HL-60 (cell line): ENCODE data around the gene PSMC3.

Source experiments
- DNase-seq, 2 experiments: peaks; one replicate each; pipeline ENCODE4 v3.0.0-alpha.2; 2010 to 2020; ENCODE audit warnings: low read depth in 1 of 2, low spot score in 1 of 2
- H3K27ac ChIP-seq: fragments of 250-450 bp; sonication (Bioruptor Pico); replicated peaks from 2 replicates; pipeline ENCODE4 v1.5.1; 2020; ENCODE audit warnings: mild to moderate bottlenecking, moderate library complexity
- H3K27me3 ChIP-seq: fragments of 250-450 bp; sonication (Bioruptor Pico); 2 replicates; pipeline ENCODE4 v1.5.1; 2021; ENCODE audit warnings: mild to moderate bottlenecking, moderate library complexity; ENCODE audit not compliant: insufficient read depth, poor library complexity, severe bottlenecking
- H3K4me3 ChIP-seq: replicated peaks from 2 replicates; pipeline ENCODE4 v1.5.1; 2011; ENCODE audit warnings: mild to moderate bottlenecking, control low read depth, low read length; ENCODE audit not compliant: insufficient read depth
- GABPA ChIP-seq: IDR thresholded peaks from 2 replicates; pipeline ENCODE4 v1.6.1; 2012; ENCODE audit warnings: low read depth
- POLR2AphosphoS5 ChIP-seq: IDR thresholded peaks from 2 replicates; pipeline ENCODE4 v1.6.1; 2012; ENCODE audit warnings: low read depth
- REST ChIP-seq: IDR thresholded peaks from 2 replicates; pipeline ENCODE4 v1.6.1; 2012; ENCODE audit warnings: low read depth; ENCODE audit not compliant: insufficient replicate concordance
- SPI1 ChIP-seq: IDR thresholded peaks from 2 replicates; pipeline ENCODE4 v1.6.1; 2012; ENCODE audit warnings: low read depth, mild to moderate bottlenecking, borderline replicate concordance
- TF ChIP-seq, protein P1 (sequence below): IDR thresholded peaks from one replicate; pipeline ENCODE4 v1.5.1; 2011; ENCODE audit warnings: low read length, control low read depth, inconsistent platforms; ENCODE audit not compliant: insufficient read depth

The PSMC3 gene

GRCh38 chr11:47391711-47392432, 34.4 kb downstream of the PSMC3 start:
- peak in 1 of 2 experiments; percentile 17 for DNase-seq
- Histone ChIP-seq H3K27ac (peak overlapping the region; percentile 100), H3K27me3 (no peaks in the 10 kb centered on the region), H3K4me3 (no peak overlapping the region)
- no peak for TF ChIP-seq REST
- TF ChIP-seq, protein P1, sequence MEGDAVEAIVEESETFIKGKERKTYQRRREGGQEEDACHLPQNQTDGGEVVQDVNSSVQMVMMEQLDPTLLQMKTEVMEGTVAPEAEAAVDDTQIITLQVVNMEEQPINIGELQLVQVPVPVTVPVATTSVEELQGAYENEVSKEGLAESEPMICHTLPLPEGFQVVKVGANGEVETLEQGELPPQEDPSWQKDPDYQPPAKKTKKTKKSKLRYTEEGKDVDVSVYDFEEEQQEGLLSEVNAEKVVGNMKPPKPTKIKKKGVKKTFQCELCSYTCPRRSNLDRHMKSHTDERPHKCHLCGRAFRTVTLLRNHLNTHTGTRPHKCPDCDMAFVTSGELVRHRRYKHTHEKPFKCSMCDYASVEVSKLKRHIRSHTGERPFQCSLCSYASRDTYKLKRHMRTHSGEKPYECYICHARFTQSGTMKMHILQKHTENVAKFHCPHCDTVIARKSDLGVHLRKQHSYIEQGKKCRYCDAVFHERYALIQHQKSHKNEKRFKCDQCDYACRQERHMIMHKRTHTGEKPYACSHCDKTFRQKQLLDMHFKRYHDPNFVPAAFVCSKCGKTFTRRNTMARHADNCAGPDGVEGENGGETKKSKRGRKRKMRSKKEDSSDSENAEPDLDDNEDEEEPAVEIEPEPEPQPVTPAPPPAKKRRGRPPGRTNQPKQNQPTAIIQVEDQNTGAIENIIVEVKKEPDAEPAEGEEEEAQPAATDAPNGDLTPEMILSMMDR = no peak
- TF ChIP-seq GABPA = no peak
- TF ChIP-seq POLR2AphosphoS5 = no peak; the same call in 1 of the 2 replicates
- TF ChIP-seq SPI1 = no peak

- Histone ChIP-seq H3K27me3 (no peaks in the 10 kb centered on the region), H3K4me3 (no peak overlapping the region), H3K27ac (peak overlapping the region; percentile 100)
- TF ChIP-seq GABPA = no peak
- TF ChIP-seq REST = no peak
- peak; percentile 70 for TF ChIP-seq POLR2AphosphoS5
- TF ChIP-seq, protein P1 = no peak
- TF ChIP-seq SPI1 = peak; percentile 82
- DNase-seq = peak in 1 of 2 experiments; percentile 90
These were observed 35.1 kb downstream of the PSMC3 start for GRCh38 chr11:47391077-47391583.

GRCh38 chr11:47390422-47390760, 35.8 kb downstream of the PSMC3 start:
- no peak for DNase-seq
- H3K4me3 ChIP-seq = no peak overlapping the region
- H3K27me3 ChIP-seq = no peaks in the 10 kb centered on the region
- peak overlapping the region; percentile 100 for H3K27ac ChIP-seq
- TF ChIP-seq POLR2AphosphoS5 (no peak), REST (no peak), SPI1 (no peak), GABPA (no peak)
- TF ChIP-seq, protein P1 = no peak
